Measurements from ENCODE around the gene CYP4F11. TPM values are rescaled to one million over a fixed set of nuclear protein-coding genes. Genes with fewer than 3 reads are reported as not detected.

Gene CYP4F11
- total RNA-seq, 2 experiments from 2014 or later, result not detected

GRCh38 chr19:15944401-15944800 lies 10.1 kb upstream of the CYP4F11 start:
- POLR2A ChIA-PET, result no interaction called here
- H3K27me3 Mint-ChIP-seq, result peaks cover 40% of the 10 kb centered on the region
- Histone ChIP-seq H3K4me1 (ENCODE audit: insufficient read depth, low read length) (no peaks in the 10 kb centered on the region), H3K27me3 (ENCODE audit: control insufficient read depth in 1 of 2, insufficient read depth in 2 of 2, low read length in 2 of 2) (peaks cover 9 to 10% of the 10 kb centered on the region in 2 experiments), H3K36me3 (ENCODE audit: insufficient read depth, low read length) (no peaks in the 10 kb centered on the region), H3K9me3 (ENCODE audit: control insufficient read depth in 1 of 2, insufficient read depth in 1 of 2, low read length in 2 of 2) (peaks cover 9 to 11% of the 10 kb centered on the region in 2 experiments), H3K4me3 (ENCODE audit: low read length) (no peak overlapping the region), H3K27ac (ENCODE audit: low read depth in 1 of 2, low read length in 2 of 2) (no peak overlapping the region)
- CTCF ChIA-PET, result no interaction called here
- DNase-seq (no peak), ATAC-seq (ENCODE audit: poor library complexity) (no peak)
- intact Hi-C loops (cut with DNase I, micrococcal nuclease), result no loop called here
- H3K9me3 Mint-ChIP-seq, result peaks cover 9% of the 10 kb centered on the region
- H3K4me3 Mint-ChIP-seq, result no peak overlapping the region
- no peaks in the 10 kb centered on the region for H3K4me1 Mint-ChIP-seq (ENCODE audit: low read depth)
- TF ChIP-seq CTCF (IDR thresholded peaks at IDR 0.05), result no peak
- no peak overlapping the region for H3K27ac Mint-ChIP-seq
- H3K36me3 Mint-ChIP-seq (ENCODE audit: low read depth), result no peaks in the 10 kb centered on the region

DNA sequence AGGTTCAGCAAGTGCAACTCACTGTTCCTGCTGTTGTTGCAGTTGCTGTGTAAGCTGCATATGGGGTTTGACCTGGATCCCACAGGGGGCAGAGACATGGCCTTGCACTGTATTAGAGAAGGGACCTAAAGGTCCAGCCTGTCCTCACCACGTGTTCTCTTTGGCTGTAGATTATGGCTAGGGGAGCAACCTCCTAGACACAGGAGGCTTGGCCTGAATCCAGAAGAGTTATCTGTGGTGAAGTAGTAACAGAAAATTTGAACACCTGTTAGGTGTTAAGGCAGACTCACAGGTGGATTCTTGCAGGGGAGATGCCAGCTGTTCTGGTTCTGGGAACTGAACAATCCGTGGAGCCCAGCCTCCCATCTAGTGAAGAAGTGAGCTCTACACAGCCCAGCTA lies 3.4 kb upstream of the CYP4F11 start:
- Histone ChIP-seq H3K27ac (ENCODE audit: low read depth in 1 of 2, low read length in 2 of 2) (no peak overlapping the region), H3K9me3 (ENCODE audit: control insufficient read depth in 1 of 2, insufficient read depth in 1 of 2, low read length in 2 of 2) (peaks cover 0 to 16% of the 10 kb centered on the region in 2 experiments), H3K4me1 (ENCODE audit: insufficient read depth, low read length) (no peaks in the 10 kb centered on the region), H3K27me3 (ENCODE audit: control insufficient read depth in 1 of 2, insufficient read depth in 2 of 2, low read length in 2 of 2) (peaks cover 25 to 29% of the 10 kb centered on the region in 2 experiments), H3K4me3 (ENCODE audit: low read length) (no peak overlapping the region), H3K36me3 (ENCODE audit: insufficient read depth, low read length) (no peaks in the 10 kb centered on the region)
- no peaks in the 10 kb centered on the region for H3K9me3 Mint-ChIP-seq
- no peaks in the 10 kb centered on the region for H3K4me1 Mint-ChIP-seq (ENCODE audit: low read depth)
- H3K4me3 Mint-ChIP-seq, result no peak overlapping the region
- TF ChIP-seq CTCF (IDR thresholded peaks at IDR 0.05), result no peak
- CTCF ChIA-PET, result no interaction called here
- ATAC-seq (ENCODE audit: poor library complexity) (no peak), DNase-seq (no peak)
- peaks cover 10% of the 10 kb centered on the region for H3K27me3 Mint-ChIP-seq
- POLR2A ChIA-PET, result no interaction called here
- no peak overlapping the region for H3K27ac Mint-ChIP-seq
- H3K36me3 Mint-ChIP-seq (ENCODE audit: low read depth), result no peaks in the 10 kb centered on the region
- intact Hi-C loops (cut with DNase I, micrococcal nuclease), result no loop called here

GRCh38 chr19:15936950-15937349 lies 2.6 kb upstream of the CYP4F11 start:
- no peaks in the 10 kb centered on the region for H3K4me1 ChIP-seq (ENCODE audit: insufficient read depth, low read length)
- DNase-seq, result no peak
- no peak overlapping the region for H3K27ac ChIP-seq (ENCODE audit: low read depth in 1 of 2, low read length in 2 of 2)
- POLR2A ChIA-PET, result no interaction called here
- intact Hi-C loops (cut with DNase I, micrococcal nuclease), result no loop called here
- no peaks in the 10 kb centered on the region for H3K9me3 Mint-ChIP-seq
- no peaks in the 10 kb centered on the region for H3K36me3 ChIP-seq (ENCODE audit: insufficient read depth, low read length)
- TF ChIP-seq CTCF (IDR thresholded peaks at IDR 0.05), result no peak
- ATAC-seq (ENCODE audit: poor library complexity), result no peak
- no peaks in the 10 kb centered on the region for H3K4me1 Mint-ChIP-seq (ENCODE audit: low read depth)
- no peak overlapping the region for H3K4me3 ChIP-seq (ENCODE audit: low read length)
- no peak overlapping the region for H3K4me3 Mint-ChIP-seq
- CTCF ChIA-PET, result no interaction called here
- H3K27ac Mint-ChIP-seq, result no peak overlapping the region
- H3K27me3 ChIP-seq (ENCODE audit: control insufficient read depth in 1 of 2, insufficient read depth in 2 of 2, low read length in 2 of 2), result peaks cover 25 to 29% of the 10 kb centered on the region in 2 experiments
- peaks cover 0 to 16% of the 10 kb centered on the region in 2 experiments for H3K9me3 ChIP-seq (ENCODE audit: control insufficient read depth in 1 of 2, insufficient read depth in 1 of 2, low read length in 2 of 2)
- H3K36me3 Mint-ChIP-seq (ENCODE audit: low read depth), result no peaks in the 10 kb centered on the region
- peaks cover 6% of the 10 kb centered on the region for H3K27me3 Mint-ChIP-seq
